Endodermal cell (in vitro differentiated cells): Measurements from ENCODE around the gene FAM156B. TPM values are rescaled to one million over a fixed set of nuclear protein-coding genes. Genes with fewer than 3 reads are reported as not detected.
"Not testable (repeated sequence)": the region's sequence is repeated elsewhere in the genome, so short reads cannot be mapped to it uniquely, and the experiment has no call there.

ENCODE experiments used
- DNase-seq: peaks from one replicate; pipeline ENCODE4 v3.0.0-alpha.2; 2017
- H3K27ac ChIP-seq: 2 replicates; pipeline ENCODE4 v1.5.1; 2013; ENCODE audit warnings: mild to moderate bottlenecking, low read depth, low read length, moderate library complexity
- H3K27me3 ChIP-seq: 2 replicates; pipeline ENCODE4 v1.6.1; 2013; ENCODE audit warnings: mild to moderate bottlenecking, low read length, moderate library complexity; ENCODE audit not compliant: insufficient read depth, control insufficient read depth, poor library complexity, severe bottlenecking
- H3K36me3 ChIP-seq: 2 replicates; pipeline ENCODE4 v1.7.0; 2013; ENCODE audit warnings: mild to moderate bottlenecking, low read length, moderate library complexity; ENCODE audit not compliant: control insufficient read depth, insufficient read depth
- H3K4me1 ChIP-seq: one replicate; pipeline ENCODE4 v1.7.0; 2013; ENCODE audit warnings: low read length; ENCODE audit not compliant: control insufficient read depth, insufficient read depth
- H3K4me3 ChIP-seq: 2 replicates; pipeline ENCODE4 v1.5.1; 2013; ENCODE audit warnings: mild to moderate bottlenecking, low read length, moderate library complexity
- H3K9ac ChIP-seq: 2 replicates; pipeline ENCODE4 v1.6.1; 2013; ENCODE audit warnings: mild to moderate bottlenecking, low read length, moderate library complexity; ENCODE audit not compliant: poor library complexity, severe bottlenecking; ENCODE audit errors: extremely low read depth
- H3K9me3 ChIP-seq: 2 replicates; pipeline ENCODE4 v1.6.1; 2013; ENCODE audit warnings: mild to moderate bottlenecking, low read length, moderate library complexity; ENCODE audit not compliant: control insufficient read depth
- H3K27ac Mint-ChIP-seq: 2 replicates; pipeline ENCODE4 v1.8.0; 2020; ENCODE audit warnings: mixed read lengths
- H3K27me3 Mint-ChIP-seq: 2 replicates; pipeline ENCODE4 v1.8.0; 2021; ENCODE audit warnings: mild to moderate bottlenecking, mixed read lengths; ENCODE audit not compliant: insufficient read depth
- H3K36me3 Mint-ChIP-seq: 2 replicates; pipeline ENCODE4 v1.8.0; 2020; ENCODE audit warnings: low read depth, mixed read lengths
- H3K4me1 Mint-ChIP-seq: 2 replicates; pipeline ENCODE4 v1.8.0; 2020; ENCODE audit warnings: mixed read lengths
- H3K4me3 Mint-ChIP-seq: 2 replicates; pipeline ENCODE4 v1.8.0; 2020; ENCODE audit warnings: mild to moderate bottlenecking, moderate library complexity, mixed read lengths
- H3K9me3 Mint-ChIP-seq: 2 replicates; pipeline ENCODE4 v1.8.0; 2020; ENCODE audit warnings: mild to moderate bottlenecking, mixed read lengths
- WGBS, 2 experiments: methylation state at CpG; one replicate each; pipeline versions ENCODE4 v1.1.5 to v1.1.7; 2013; ENCODE audit warnings: missing lambda C conversion rate in 2 of 2, mixed read lengths in 1 of 2; ENCODE audit not compliant: insufficient coverage in 1 of 2, insufficient read length in 1 of 2; 5-methylcytosine and 5-hydroxymethylcytosine counted together
- total RNA-seq, 2 donors: library from RNA; stranded (reverse); fragmentation: NEBNext Ultra II Directional in 1 of 2; extraction: Animal tissue kit (Norgen Biotek cat#: 25700) in 1 of 2; gene quantifications; 2 replicates in 1 of 2; 3 replicates in 1 of 2; pipeline ENCODE4 v1.2.1, GENCODE V29; 2021
- TF ChIP-seq, protein P1 (sequence below): fragments of 200-600 bp; sonication (generic); conservative IDR thresholded peaks from 2 replicates; pipeline ENCODE4 v1.5.0; 2021; ENCODE audit warnings: antibody characterized with exemption, mild to moderate bottlenecking

FAM156B gene
- total RNA-seq, 2 donors from 2014 or later = 10.9 to 12.8 TPM

GRCh38 chrX:52865343-52865998 lies 31.7 kb upstream of the FAM156B start:
- Mint-ChIP-seq H3K27me3 (peaks cover 9% of the 10 kb centered on the region), H3K36me3 (no peaks in the 10 kb centered on the region), H3K9me3 (peaks cover 38% of the 10 kb centered on the region), H3K4me3 (no peak overlapping the region), H3K4me1 (no peaks in the 10 kb centered on the region), H3K27ac (no peak overlapping the region)
- Histone ChIP-seq H3K27ac (no peak overlapping the region), H3K9ac (no peak overlapping the region), H3K4me3 (no peak overlapping the region), H3K36me3 (no peaks in the 10 kb centered on the region), H3K4me1 (no peaks in the 10 kb centered on the region), H3K9me3 (no peaks in the 10 kb centered on the region), H3K27me3 (peaks cover 12% of the 10 kb centered on the region)
- TF ChIP-seq, protein P1, sequence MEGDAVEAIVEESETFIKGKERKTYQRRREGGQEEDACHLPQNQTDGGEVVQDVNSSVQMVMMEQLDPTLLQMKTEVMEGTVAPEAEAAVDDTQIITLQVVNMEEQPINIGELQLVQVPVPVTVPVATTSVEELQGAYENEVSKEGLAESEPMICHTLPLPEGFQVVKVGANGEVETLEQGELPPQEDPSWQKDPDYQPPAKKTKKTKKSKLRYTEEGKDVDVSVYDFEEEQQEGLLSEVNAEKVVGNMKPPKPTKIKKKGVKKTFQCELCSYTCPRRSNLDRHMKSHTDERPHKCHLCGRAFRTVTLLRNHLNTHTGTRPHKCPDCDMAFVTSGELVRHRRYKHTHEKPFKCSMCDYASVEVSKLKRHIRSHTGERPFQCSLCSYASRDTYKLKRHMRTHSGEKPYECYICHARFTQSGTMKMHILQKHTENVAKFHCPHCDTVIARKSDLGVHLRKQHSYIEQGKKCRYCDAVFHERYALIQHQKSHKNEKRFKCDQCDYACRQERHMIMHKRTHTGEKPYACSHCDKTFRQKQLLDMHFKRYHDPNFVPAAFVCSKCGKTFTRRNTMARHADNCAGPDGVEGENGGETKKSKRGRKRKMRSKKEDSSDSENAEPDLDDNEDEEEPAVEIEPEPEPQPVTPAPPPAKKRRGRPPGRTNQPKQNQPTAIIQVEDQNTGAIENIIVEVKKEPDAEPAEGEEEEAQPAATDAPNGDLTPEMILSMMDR = no peak
- no peak for DNase-seq
- WGBS, 2 experiments = 91% methylated on average over 5 of the region's 6 CpGs; no CpG with 5 or more reads in 1 of the 2 experiments

- H3K27ac Mint-ChIP-seq = no peak within 1 kb of the TSS
- no peak within 1 kb of the TSS for H3K27ac ChIP-seq
- no peak within 1 kb of the TSS for H3K4me3 ChIP-seq
- H3K36me3 ChIP-seq = no peaks in the 10 kb centered on the region
- H3K9ac ChIP-seq = no peak within 1 kb of the TSS
- H3K9me3 ChIP-seq = no peaks in the 10 kb centered on the region
- H3K27me3 Mint-ChIP-seq = peaks cover 16% of the 10 kb centered on the region
- TF ChIP-seq, protein P1 = no peak
- 88 to 92% methylated on average over 10 to 33 of the region's 35 CpGs for WGBS, 2 experiments
- no peak for DNase-seq
- peaks cover 10% of the 10 kb centered on the region for H3K27me3 ChIP-seq
- H3K36me3 Mint-ChIP-seq = no peaks in the 10 kb centered on the region
- H3K4me1 Mint-ChIP-seq = no peaks in the 10 kb centered on the region
- no peaks in the 10 kb centered on the region for H3K4me1 ChIP-seq
- no peak within 1 kb of the TSS for H3K4me3 Mint-ChIP-seq
- H3K9me3 Mint-ChIP-seq = peaks cover 44% of the 10 kb centered on the region
These were observed 29.4 kb upstream of the FAM156B start, which contains the start of gene XAGE3 for GRCh38 chrX:52867610-52868348. Gene XAGE3 (minus strand): TSS chrX:52868083. CDS start chrX:52867133, 950 bp downstream.

GRCh38 chrX:52870046-52870445 lies 27.1 kb upstream of the FAM156B start:
- no peak overlapping the region for H3K4me3 Mint-ChIP-seq
- no peaks in the 10 kb centered on the region for H3K9me3 ChIP-seq
- H3K4me3 ChIP-seq = no peak overlapping the region
- WGBS, 2 experiments = 57% methylated on average over 1 of the region's 1 CpG; no CpG with 5 or more reads in 1 of the 2 experiments
- no peak overlapping the region for H3K27ac Mint-ChIP-seq
- no peak for DNase-seq
- peaks cover 5% of the 10 kb centered on the region for H3K27me3 ChIP-seq
- no peak overlapping the region for H3K27ac ChIP-seq
- peaks cover 51% of the 10 kb centered on the region for H3K9me3 Mint-ChIP-seq
- no peaks in the 10 kb centered on the region for H3K36me3 Mint-ChIP-seq
- H3K4me1 Mint-ChIP-seq = no peaks in the 10 kb centered on the region
- TF ChIP-seq, protein P1 = no peak
- no peaks in the 10 kb centered on the region for H3K36me3 ChIP-seq
- no peak overlapping the region for H3K9ac ChIP-seq
- no peaks in the 10 kb centered on the region for H3K4me1 ChIP-seq
- H3K27me3 Mint-ChIP-seq = peaks cover 9% of the 10 kb centered on the region

DNA sequence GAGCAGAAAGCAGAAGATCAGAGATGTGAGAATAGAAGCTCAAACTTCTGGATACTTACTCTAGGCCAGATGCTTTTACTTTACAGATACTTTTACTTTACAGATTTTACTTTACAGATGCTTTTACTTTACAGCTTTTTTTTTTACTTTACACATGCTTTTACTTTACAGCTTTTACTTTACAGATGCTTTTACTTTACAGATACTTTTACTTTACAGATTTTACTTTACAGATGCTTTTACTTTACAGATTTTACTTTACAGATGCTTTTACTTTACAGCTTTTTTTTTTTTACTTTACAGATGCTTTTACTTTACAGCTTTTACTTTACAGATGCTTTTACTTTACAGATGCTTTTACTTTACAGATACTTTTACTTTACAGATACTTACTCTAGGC lies 23.3 kb upstream of the FAM156B start:
- H3K4me3 Mint-ChIP-seq, H3K9ac ChIP-seq, H3K27me3 ChIP-seq, DNase-seq, H3K4me1 ChIP-seq, H3K36me3 ChIP-seq, H3K27ac ChIP-seq, H3K9me3 ChIP-seq, H3K36me3 Mint-ChIP-seq, H3K27ac Mint-ChIP-seq, H3K4me3 ChIP-seq, H3K4me1 Mint-ChIP-seq: not testable (repeated sequence)
- Mint-ChIP-seq H3K27me3 (peaks cover 12% of the 10 kb centered on the region), H3K9me3 (peaks cover 58% of the 10 kb centered on the region)
